ENCODE measurements around the gene DLX2.

DNA sequence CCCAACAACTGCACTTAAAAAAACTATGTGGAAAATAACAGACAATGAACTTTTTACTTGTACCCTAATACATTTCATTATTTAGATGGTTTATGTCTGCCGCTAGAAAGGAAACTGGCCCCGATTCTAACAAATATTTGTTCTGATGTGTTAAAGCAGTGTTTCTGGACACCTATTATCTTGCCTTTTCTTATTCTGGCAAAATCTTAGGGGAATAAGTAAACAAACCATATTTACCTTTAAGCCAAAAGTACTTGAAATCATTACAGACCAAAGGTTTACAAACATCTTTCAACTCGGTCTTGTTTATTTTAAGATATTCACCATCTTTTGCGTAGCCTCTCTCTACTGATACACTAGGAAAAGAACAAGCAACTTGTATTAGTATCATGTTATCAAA is 29.2 kb downstream of the DLX2 start:
- TF ChIP-seq CTCF (conservative IDR thresholded peaks at IDR 0.05), result no peak
- no peak for TF ChIP-seq EZH2 (IDR thresholded peaks at IDR 0.05; ENCODE audit: low read depth)

Data from PC-9 (cell line).